PC-9 (cell line): ENCODE results near the gene KCNE1. TPM values are rescaled to one million over a fixed set of nuclear protein-coding genes. Genes with fewer than 3 reads are reported as not detected.
"Not testable (repeated sequence)": the region's sequence is repeated elsewhere in the genome, so short reads cannot be mapped to it uniquely, and the experiment has no call there.

Experiments
- BruUV-seq: library from RNA; stranded (reverse); fragments of 400-500 nt; replicated peaks from 2 replicates; lab custom pipeline; 2021; lab: Mats Ljungman, UMichigan
- CTCF ChIA-PET: fragments of 300-600 bp; sonication (Branson Sonifier 250); formaldehyde crosslinking; loops from one replicate; lab custom pipeline; 2022; ENCODE audit warnings: antibody characterized with exemption; lab: Charles Lee
- POLR2A ChIA-PET: fragments of 300-600 bp; sonication (Branson Sonifier 250); formaldehyde crosslinking; loops from one replicate; lab custom pipeline; 2022; ENCODE audit warnings: antibody characterized with exemption; ENCODE audit not compliant: unreplicated experiment; lab: Charles Lee
- DNase-seq, 2 experiments: peaks; one replicate each; pipeline versions ENCODE4 v3.0.0 to v3.0.0-alpha.2; 2015 to 2022; ENCODE audit warnings: mixed read lengths in 1 of 2
- H2AFZ ChIP-seq: fragments of 200-600 bp; sonication (generic); 2 replicates; pipeline ENCODE4 v1.8.1; 2017; ENCODE audit warnings: antibody characterized with exemption
- H3F3A ChIP-seq: fragments of 200-600 bp; sonication (generic); 2 replicates; pipeline ENCODE4 v1.8.1; 2017; ENCODE audit warnings: antibody characterized with exemption, mild to moderate bottlenecking, low read depth; ENCODE audit not compliant: insufficient read depth
- H3K27ac ChIP-seq: fragments of 200-600 bp; sonication (generic); 2 replicates; pipeline ENCODE4 v1.6.1; 2016; ENCODE audit warnings: mixed run types
- H3K27me3 ChIP-seq: fragments of 200-600 bp; sonication (generic); 2 replicates; pipeline ENCODE4 v1.6.1; 2016; ENCODE audit warnings: low read depth, mixed run types; ENCODE audit not compliant: insufficient read depth
- H3K36me3 ChIP-seq: fragments of 200-600 bp; sonication (generic); 2 replicates; pipeline ENCODE4 v1.6.1; 2016; ENCODE audit warnings: low read depth, mixed run types
- H3K4me1 ChIP-seq: fragments of 200-600 bp; sonication (generic); replicated peaks from 2 replicates; pipeline ENCODE4 v1.6.1; 2016; ENCODE audit warnings: mixed run types; ENCODE audit not compliant: insufficient read depth
- H3K4me2 ChIP-seq: fragments of 200-600 bp; sonication (generic); 2 replicates; pipeline ENCODE4 v1.6.1; 2017; ENCODE audit warnings: mixed run types
- H3K4me3 ChIP-seq: fragments of 200-600 bp; sonication (generic); 2 replicates; pipeline ENCODE4 v1.6.1; 2016; ENCODE audit warnings: mixed run types
- H3K79me2 ChIP-seq: fragments of 200-600 bp; sonication (generic); 2 replicates; pipeline ENCODE4 v1.6.1; 2017; ENCODE audit warnings: low read depth, mixed run types
- H3K9me2 ChIP-seq: fragments of 200-600 bp; sonication (generic); 2 replicates; pipeline ENCODE4 v1.8.1; 2017; ENCODE audit warnings: mild to moderate bottlenecking; ENCODE audit not compliant: insufficient read depth
- H3K9me3 ChIP-seq: fragments of 200-600 bp; sonication (generic); 2 replicates; pipeline ENCODE4 v1.8.1; 2016; ENCODE audit warnings: low read depth; ENCODE audit not compliant: insufficient read depth
- H4K20me1 ChIP-seq: fragments of 200-600 bp; sonication (generic); 2 replicates; pipeline ENCODE4 v1.8.1; 2017; ENCODE audit not compliant: insufficient read depth
- intact Hi-C: fragments of 100-400 bp; cut with micrococcal nuclease; formaldehyde crosslinking; loops from one replicate; pipeline ENCODE4 v1.10.0; 2022; ENCODE audit not compliant: unreplicated experiment
- total RNA-seq: library from RNA; stranded (reverse); gene quantifications from 2 replicates; pipeline ENCODE4 v1.2.3, GENCODE V29; 2021

KCNE1 gene
- total RNA-seq, 1 experiment from 2014 or later, result 0.31 TPM

GRCh38 chr21:34427339-34427738, 84.7 kb downstream of the KCNE1 start:
- H3K9me3 ChIP-seq, H3K4me3 ChIP-seq, H3K27me3 ChIP-seq, H3K27ac ChIP-seq, H3K79me2 ChIP-seq, DNase-seq, H3F3A ChIP-seq, H4K20me1 ChIP-seq, H2AFZ ChIP-seq, H3K9me2 ChIP-seq, H3K4me1 ChIP-seq, BruUV-seq, POLR2A ChIA-PET, H3K36me3 ChIP-seq, H3K4me2 ChIP-seq, CTCF ChIA-PET, intact Hi-C loops: not testable (repeated sequence)

- DNase-seq, H3K4me3 ChIP-seq, H3K9me3 ChIP-seq, H3K27ac ChIP-seq, H4K20me1 ChIP-seq, H3K36me3 ChIP-seq, H3K79me2 ChIP-seq, H3K27me3 ChIP-seq, CTCF ChIA-PET, H3K4me2 ChIP-seq, H3F3A ChIP-seq, H3K4me1 ChIP-seq, H3K9me2 ChIP-seq, intact Hi-C loops, BruUV-seq, H2AFZ ChIP-seq, POLR2A ChIA-PET: not testable (repeated sequence)
These were observed 88.2 kb downstream of the KCNE1 start, which contains the start of gene SMIM34 for GRCh38 chr21:34423805-34424204. Gene SMIM34 (minus strand): TSS chr21:34423951. CDS start chr21:34423839, 112 bp downstream.

- H2AFZ ChIP-seq, H3K27ac ChIP-seq, BruUV-seq, H3K36me3 ChIP-seq, H3K9me2 ChIP-seq, intact Hi-C loops, CTCF ChIA-PET, POLR2A ChIA-PET, H3F3A ChIP-seq, DNase-seq, H3K79me2 ChIP-seq, H4K20me1 ChIP-seq, H3K4me3 ChIP-seq, H3K9me3 ChIP-seq, H3K4me2 ChIP-seq, H3K27me3 ChIP-seq, H3K4me1 ChIP-seq: not testable (repeated sequence)
These were observed 94.4 kb downstream of the KCNE1 start for GRCh38 chr21:34417448-34418077.

GRCh38 chr21:34407294-34407693, 104.7 kb downstream of the KCNE1 start:
- H3F3A ChIP-seq, intact Hi-C loops, H3K79me2 ChIP-seq, H3K27ac ChIP-seq, DNase-seq, H3K36me3 ChIP-seq, H3K9me2 ChIP-seq, POLR2A ChIA-PET, H3K4me1 ChIP-seq, H3K4me2 ChIP-seq, H3K4me3 ChIP-seq, H2AFZ ChIP-seq, H4K20me1 ChIP-seq, H3K27me3 ChIP-seq, CTCF ChIA-PET, H3K9me3 ChIP-seq, BruUV-seq: not testable (repeated sequence)

GRCh38 chr21:34406676-34407075, 105.3 kb downstream of the KCNE1 start:
- DNase-seq, H3K9me3 ChIP-seq, POLR2A ChIA-PET, H3K9me2 ChIP-seq, H3F3A ChIP-seq, H2AFZ ChIP-seq, H3K36me3 ChIP-seq, H3K4me2 ChIP-seq, H3K27me3 ChIP-seq, CTCF ChIA-PET, H3K4me1 ChIP-seq, H4K20me1 ChIP-seq, BruUV-seq, H3K27ac ChIP-seq, H3K79me2 ChIP-seq, H3K4me3 ChIP-seq, intact Hi-C loops: not testable (repeated sequence)

GRCh38 chr21:34406102-34406501, 105.9 kb downstream of the KCNE1 start:
- intact Hi-C loops, BruUV-seq, H3K36me3 ChIP-seq: not testable (repeated sequence)

GRCh38 chr21:34405686-34406085, 106.3 kb downstream of the KCNE1 start:
- BruUV-seq, H2AFZ ChIP-seq, POLR2A ChIA-PET, DNase-seq, H3F3A ChIP-seq, H3K4me3 ChIP-seq, CTCF ChIA-PET, intact Hi-C loops, H4K20me1 ChIP-seq, H3K9me3 ChIP-seq, H3K27ac ChIP-seq, H3K27me3 ChIP-seq, H3K4me1 ChIP-seq, H3K4me2 ChIP-seq, H3K79me2 ChIP-seq, H3K9me2 ChIP-seq, H3K36me3 ChIP-seq: not testable (repeated sequence)

More at GRCh38 chr21:34406102-34406501, 105.9 kb downstream of the KCNE1 start:
- POLR2A ChIA-PET, H3K27me3 ChIP-seq, H3K4me2 ChIP-seq, H3K4me3 ChIP-seq, H3K9me3 ChIP-seq, H3K9me2 ChIP-seq, H2AFZ ChIP-seq, H4K20me1 ChIP-seq, H3K27ac ChIP-seq, H3K4me1 ChIP-seq, H3F3A ChIP-seq, CTCF ChIA-PET, H3K79me2 ChIP-seq, DNase-seq: not testable (repeated sequence)
